DOHH2 (cell line): Measurements from ENCODE around the gene ADAR.
A peak's percentile ranks its signal among the peaks of the same experiment; 100 is the strongest.

ENCODE experiments used
- H3F3A ChIP-seq: fragments of 200-600 bp; sonication (generic), shearing (Covaris generic); 2 replicates; pipeline ENCODE4 v1.6.0; 2016; ENCODE audit warnings: antibody characterized with exemption, mild to moderate bottlenecking; ENCODE audit not compliant: control insufficient read depth, insufficient read depth
- H3K27ac ChIP-seq: fragments of 200-600 bp; sonication (generic); 2 replicates; pipeline ENCODE4 v1.5.1; 2014; ENCODE audit warnings: low read depth, mild to moderate bottlenecking, low read length, moderate library complexity
- H3K27me3 ChIP-seq: fragments of 200-600 bp; sonication (generic); 2 replicates; pipeline ENCODE4 v1.6.1; 2014; ENCODE audit warnings: mild to moderate bottlenecking, low read length, mixed read lengths; ENCODE audit not compliant: control insufficient read depth
- H3K36me3 ChIP-seq: fragments of 200-600 bp; sonication (generic); 2 replicates; pipeline ENCODE4 v1.6.1; 2014; ENCODE audit warnings: mild to moderate bottlenecking, low read length, moderate library complexity, mixed read lengths; ENCODE audit not compliant: control insufficient read depth
- H3K4me1 ChIP-seq: fragments of 200-600 bp; sonication (generic); 2 replicates; pipeline ENCODE4 v1.6.1; 2014; ENCODE audit warnings: mild to moderate bottlenecking, low read length, mixed read lengths; ENCODE audit not compliant: control insufficient read depth
- H3K4me2 ChIP-seq: fragments of 200-600 bp; sonication (generic); 2 replicates; pipeline ENCODE4 v1.6.0; 2014; ENCODE audit warnings: mild to moderate bottlenecking, low read length, moderate library complexity
- H3K4me3 ChIP-seq: fragments of 200-600 bp; sonication (generic); 2 replicates; pipeline ENCODE4 v1.5.1; 2014; ENCODE audit warnings: mild to moderate bottlenecking, low read length, mixed read lengths
- H3K79me2 ChIP-seq: fragments of 200-600 bp; sonication (generic); 2 replicates; pipeline ENCODE4 v1.6.1; 2014; ENCODE audit warnings: mild to moderate bottlenecking, low read length, mixed read lengths; ENCODE audit not compliant: control insufficient read depth
- H3K9me2 ChIP-seq: fragments of 200-600 bp; sonication (generic); replicated peaks from 2 replicates; pipeline ENCODE4 v1.6.1; 2014; ENCODE audit warnings: mild to moderate bottlenecking, low read length, mixed read lengths; ENCODE audit not compliant: control insufficient read depth
- H3K9me3 ChIP-seq: fragments of 200-600 bp; sonication (generic); 2 replicates; pipeline ENCODE4 v1.6.1; 2014; ENCODE audit warnings: antibody characterized with exemption, low read length, mixed read lengths; ENCODE audit not compliant: control insufficient read depth, insufficient read depth
- H4K20me1 ChIP-seq: fragments of 200-600 bp; sonication (generic); 2 replicates; pipeline ENCODE4 v1.6.0; 2014; ENCODE audit warnings: low read depth, mild to moderate bottlenecking, antibody characterized with exemption, low read length, moderate library complexity; ENCODE audit not compliant: control insufficient read depth, insufficient read depth
- CTCF ChIP-seq: fragments of 200-600 bp; sonication (generic); IDR thresholded peaks from one replicate; pipeline ENCODE4 v1.5.1; 2014; ENCODE audit warnings: antibody characterized with exemption, mild to moderate bottlenecking, low read depth, low read length; ENCODE audit not compliant: poor library complexity, severe bottlenecking
- EZH2phosphoT487 ChIP-seq: fragments of 200-600 bp; sonication (generic); IDR thresholded peaks from 2 replicates; pipeline ENCODE4 v1.6.1; 2017; ENCODE audit warnings: borderline replicate concordance, mild to moderate bottlenecking, antibody characterized with exemption, low read length, moderate library complexity, mixed read lengths

Gene ADAR

GRCh38 chr1:154609398-154610380 lies 1.7 kb upstream of the ADAR start:
- no peaks in the 10 kb centered on the region for H3K9me2 ChIP-seq
- peaks cover 32% of the 10 kb centered on the region for H3F3A ChIP-seq
- TF ChIP-seq CTCF = no peak
- no peak for TF ChIP-seq EZH2phosphoT487
- no peaks in the 10 kb centered on the region for H3K27me3 ChIP-seq
- H3K36me3 ChIP-seq = peaks cover 21% of the 10 kb centered on the region
- H3K4me3 ChIP-seq = peak overlapping the region; percentile 90
- no peaks in the 10 kb centered on the region for H3K9me3 ChIP-seq
- H3K4me1 ChIP-seq = peaks cover 62% of the 10 kb centered on the region
- H4K20me1 ChIP-seq = 0 out of 2 replicates have a peak, but pooled peaks cover 2% of the 10 kb centered on the region
- peak overlapping the region; percentile 80 for H3K4me2 ChIP-seq
- H3K79me2 ChIP-seq = peaks cover 97% of the 10 kb centered on the region
- H3K27ac ChIP-seq = peak overlapping the region; percentile 85

- H3K4me1 ChIP-seq = peaks cover 73% of the 10 kb centered on the region
- H3K27ac ChIP-seq = peak overlapping the region; percentile 85
- peaks cover 97% of the 10 kb centered on the region for H3K79me2 ChIP-seq
- TF ChIP-seq EZH2phosphoT487 = no peak
- no peaks in the 10 kb centered on the region for H3K27me3 ChIP-seq
- H3K36me3 ChIP-seq = peaks cover 29% of the 10 kb centered on the region
- H4K20me1 ChIP-seq = peaks cover 11% of the 10 kb centered on the region
- H3K4me2 ChIP-seq = peak overlapping the region; percentile 80
- H3K9me2 ChIP-seq = no peaks in the 10 kb centered on the region
- peak overlapping the region; percentile 90 for H3K4me3 ChIP-seq
- no peaks in the 10 kb centered on the region for H3K9me3 ChIP-seq
- peaks cover 32% of the 10 kb centered on the region for H3F3A ChIP-seq
These were observed 648 bp upstream of the ADAR start for GRCh38 chr1:154608397-154609270.

GRCh38 chr1:154607106-154607608 lies 829 bp downstream of the ADAR start:
- Histone ChIP-seq H4K20me1 (peaks cover 16% of the 10 kb centered on the region), H3K9me3 (no peaks in the 10 kb centered on the region), H3K4me3 (peak overlapping the region; percentile 90), H3F3A (peaks cover 30% of the 10 kb centered on the region), H3K79me2 (peaks cover 98% of the 10 kb centered on the region), H3K9me2 (no peaks in the 10 kb centered on the region), H3K27ac (peak overlapping the region; percentile 85), H3K27me3 (no peaks in the 10 kb centered on the region), H3K36me3 (peaks cover 44% of the 10 kb centered on the region), H3K4me2 (peak overlapping the region; percentile 80), H3K4me1 (peaks cover 74% of the 10 kb centered on the region)
- TF ChIP-seq CTCF (no peak), EZH2phosphoT487 (no peak)
